Stimulated activated CD4-positive, alpha-beta T cell treated with anti-CD3 and anti-CD28 coated beads, Interleukin-12 subunit alpha, Interleukin-12 subunit beta, amount 100 ng/mL, for 4 hours (primary cell): ENCODE data around the gene PPP2R2B.
"Not testable (repeated sequence)": the region's sequence is repeated elsewhere in the genome, so short reads cannot be mapped to it uniquely, and the experiment has no call there.

Experiments
- DNase-seq: peaks from one replicate; pipeline ENCODE4 v3.0.0-alpha.2; 2020

The PPP2R2B gene

GRCh38 chr5:146643776-146644175, 234.8 kb downstream of the PPP2R2B start:
- DNase-seq = no peak

GRCh38 chr5:146642410-146642809, 236.1 kb downstream of the PPP2R2B start:
- DNase-seq = no peak

- DNase-seq = no peak
Observed at GRCh38 chr5:146641941-146642340, 236.6 kb downstream of the PPP2R2B start.

GRCh38 chr5:146640285-146640896, 238.2 kb downstream of the PPP2R2B start:
- no peak for DNase-seq

- no peak for DNase-seq
Observed at GRCh38 chr5:146635443-146635842, 243.1 kb downstream of the PPP2R2B start.

- no peak for DNase-seq
Observed at GRCh38 chr5:146633323-146633764, 245.2 kb downstream of the PPP2R2B start.

- DNase-seq = no peak
Observed at GRCh38 chr5:146632620-146633322, 245.8 kb downstream of the PPP2R2B start.

- DNase-seq = no peak
Observed at GRCh38 chr5:146630472-146630871, 248.1 kb downstream of the PPP2R2B start.

GRCh38 chr5:146628950-146629349, 249.6 kb downstream of the PPP2R2B start:
- no peak for DNase-seq

GRCh38 chr5:146626936-146627335, 251.6 kb downstream of the PPP2R2B start:
- no peak for DNase-seq

- no peak for DNase-seq
Observed at GRCh38 chr5:146624179-146624578, 254.4 kb downstream of the PPP2R2B start.

- no peak for DNase-seq
Observed at GRCh38 chr5:146623666-146624065, 254.9 kb downstream of the PPP2R2B start.

GRCh38 chr5:146623009-146623408, 255.5 kb downstream of the PPP2R2B start:
- no peak for DNase-seq

GRCh38 chr5:146622391-146622790, 256.2 kb downstream of the PPP2R2B start:
- DNase-seq = no peak

GRCh38 chr5:146620669-146621051, 257.9 kb downstream of the PPP2R2B start:
- no peak for DNase-seq

GRCh38 chr5:146620031-146620668, 258.4 kb downstream of the PPP2R2B start:
- no peak for DNase-seq

GRCh38 chr5:146618434-146618833, 260.1 kb downstream of the PPP2R2B start:
- DNase-seq = no peak

- DNase-seq = not testable (repeated sequence)
Observed at GRCh38 chr5:146609731-146610130, 268.8 kb downstream of the PPP2R2B start.

GRCh38 chr5:146607659-146608332, 270.8 kb downstream of the PPP2R2B start:
- no peak for DNase-seq

GRCh38 chr5:146606893-146607292, 271.7 kb downstream of the PPP2R2B start:
- no peak for DNase-seq

GRCh38 chr5:146600376-146600775, 278.2 kb downstream of the PPP2R2B start:
- no peak for DNase-seq

- no peak for DNase-seq
Observed at GRCh38 chr5:146599261-146599660, 279.3 kb downstream of the PPP2R2B start.

GRCh38 chr5:146595088-146595487, 283.5 kb downstream of the PPP2R2B start:
- DNase-seq = no peak

GRCh38 chr5:146592352-146592751, 286.2 kb downstream of the PPP2R2B start:
- DNase-seq = no peak
